ENCODE data around the gene ASPA.
"Not testable (repeated sequence)": the region's sequence is repeated elsewhere in the genome, so short reads cannot be mapped to it uniquely, and the experiment has no call there.

The ASPA gene

GRCh38 chr17:3510090-3510489 is 34.3 kb downstream of the ASPA start:
- DNase-seq, result no peak

GRCh38 chr17:3511852-3512504 is 36.2 kb downstream of the ASPA start:
- DNase-seq, result no peak

- no peak for DNase-seq
Measured at GRCh38 chr17:3512505-3513171, 36.8 kb downstream of the ASPA start.

GRCh38 chr17:3513305-3514035 is 37.7 kb downstream of the ASPA start:
- no peak for DNase-seq

- not testable (repeated sequence) for DNase-seq
Measured at GRCh38 chr17:3514167-3514566, 38.4 kb downstream of the ASPA start.

- no peak for DNase-seq
Measured at GRCh38 chr17:3514873-3515272, 39.1 kb downstream of the ASPA start.

- not testable (repeated sequence) for DNase-seq
Measured at GRCh38 chr17:3519472-3519871, 43.7 kb downstream of the ASPA start.

- no peak for DNase-seq
Measured at GRCh38 chr17:3524024-3524423, 48.2 kb downstream of the ASPA start.

- no peak for DNase-seq
Measured at GRCh38 chr17:3526491-3526890, 50.7 kb downstream of the ASPA start.

GRCh38 chr17:3526971-3527370 is 51.2 kb downstream of the ASPA start:
- DNase-seq, result no peak

GRCh38 chr17:3527468-3527867 is 51.7 kb downstream of the ASPA start:
- no peak for DNase-seq

GRCh38 chr17:3527896-3528295 is 52.1 kb downstream of the ASPA start:
- DNase-seq, result no peak

- no peak for DNase-seq
Measured at GRCh38 chr17:3528403-3528851, 52.6 kb downstream of the ASPA start.

- no peak for DNase-seq
Measured at GRCh38 chr17:3528880-3529511, 53.2 kb downstream of the ASPA start.

GRCh38 chr17:3529817-3530741 is 54.3 kb downstream of the ASPA start:
- DNase-seq, result no peak

GRCh38 chr17:3531266-3532101 is 55.7 kb downstream of the ASPA start:
- no peak for DNase-seq

- DNase-seq, result no peak
Measured at GRCh38 chr17:3532106-3532858, 56.5 kb downstream of the ASPA start.

GRCh38 chr17:3532859-3533142 is 57.0 kb downstream of the ASPA start:
- no peak for DNase-seq

- DNase-seq, result no peak
Measured at GRCh38 chr17:3533752-3534151, 58.0 kb downstream of the ASPA start.

GRCh38 chr17:3534881-3535252 is 59.1 kb downstream of the ASPA start:
- no peak for DNase-seq
